CD4-positive, alpha-beta T cell treated with Interferon alpha-2 for 1 hour (primary cell): ENCODE measurements around the gene CDH26.

Experiments
- DNase-seq, 2 donors: peaks; one replicate each; pipeline ENCODE4 v3.0.0-alpha.2; 2020 to 2022

The CDH26 gene

GRCh38 chr20:60050193-60050947 lies 92.1 kb downstream of the CDH26 start:
- peak in 1 of 2 donors; percentile 17 for DNase-seq

GRCh38 chr20:60051911-60052310 lies 93.7 kb downstream of the CDH26 start:
- no peak for DNase-seq

- DNase-seq: no peak
These were observed 94.1 kb downstream of the CDH26 start for GRCh38 chr20:60052322-60052721.

- no peak for DNase-seq
These were observed 95.0 kb downstream of the CDH26 start for GRCh38 chr20:60053125-60053817.

- no peak for DNase-seq
These were observed 95.6 kb downstream of the CDH26 start for GRCh38 chr20:60053818-60054190.

GRCh38 chr20:60054716-60055634 lies 96.8 kb downstream of the CDH26 start:
- peak in 1 of 2 donors; percentile 30 for DNase-seq

- DNase-seq: peak; percentile 66 to 72
These were observed 97.5 kb downstream of the CDH26 start for GRCh38 chr20:60055740-60056139.

- DNase-seq: peak in 1 of 2 donors; percentile 6
These were observed 98.3 kb downstream of the CDH26 start for GRCh38 chr20:60056407-60057122.

- DNase-seq: peak; percentile 65 to 78
These were observed 99.1 kb downstream of the CDH26 start for GRCh38 chr20:60057123-60057865.

GRCh38 chr20:60057866-60058807 lies 99.9 kb downstream of the CDH26 start:
- DNase-seq: peak; percentile 32 to 47

GRCh38 chr20:60058879-60059278 lies 100.7 kb downstream of the CDH26 start:
- no peak for DNase-seq

- no peak for DNase-seq
These were observed 101.9 kb downstream of the CDH26 start for GRCh38 chr20:60060006-60060557.

GRCh38 chr20:60060593-60060992 lies 102.4 kb downstream of the CDH26 start:
- DNase-seq: no peak

- no peak for DNase-seq
These were observed 104.3 kb downstream of the CDH26 start for GRCh38 chr20:60062431-60063047.

- no peak for DNase-seq
These were observed 104.8 kb downstream of the CDH26 start for GRCh38 chr20:60063048-60063451.

- DNase-seq: no peak
These were observed 105.6 kb downstream of the CDH26 start for GRCh38 chr20:60063739-60064380.
